Esophagus squamous epithelium (tissue), 4 donors: Measurements from ENCODE around the gene PRKCE.

ENCODE experiments used
- CTCF ChIP-seq, 6 experiments: fragments of 450-650 bp in 4 of 6; fragments of 200-600 bp in 2 of 6; sonication (generic) in 2 of 6; IDR thresholded peaks; one replicate each; pipeline ENCODE4 v1.5.1; 2016 to 2019; ENCODE audit warnings: antibody characterized with exemption in 6 of 6, mild to moderate bottlenecking in 4 of 6, moderate library complexity in 4 of 6
- POLR2A ChIP-seq, 4 donors: fragments of 450-650 bp; IDR thresholded peaks; one replicate each; pipeline ENCODE4 v1.6.1; 2017; ENCODE audit warnings: antibody characterized with exemption in 4 of 4, mild to moderate bottlenecking in 4 of 4, moderate library complexity in 3 of 4

- no peak for TF ChIP-seq CTCF (IDR thresholded peaks at IDR 0.05)
- TF ChIP-seq POLR2A (IDR thresholded peaks at IDR 0.05): no peak
Observed at GRCh38 chr2:45664635-45665261, 13.3 kb downstream of the PRKCE start.
